Upper lobe of left lung (tissue), 4 donors: ENCODE measurements around the gene APBA1.

Source experiments
- CTCF ChIP-seq, 6 experiments: fragments of 450-650 bp in 4 of 6; fragments of 200-600 bp in 2 of 6; sonication (generic) in 2 of 6; IDR thresholded peaks; one replicate each; pipeline ENCODE4 v1.5.1; 2016 to 2019; ENCODE audit warnings: antibody characterized with exemption in 6 of 6
- POLR2A ChIP-seq, 4 donors: fragments of 450-650 bp; IDR thresholded peaks; one replicate each; pipeline ENCODE4 v1.5.1; 2016 to 2017; ENCODE audit warnings: antibody characterized with exemption in 4 of 4, mild to moderate bottlenecking in 2 of 4

- TF ChIP-seq POLR2A (IDR thresholded peaks at IDR 0.05) = no peak
- no peak for TF ChIP-seq CTCF (IDR thresholded peaks at IDR 0.05)
These were observed 94.1 kb downstream of the APBA1 start for GRCh38 chr9:69578026-69578425.
